GM23248 (cell line): ENCODE results near the gene MAN2B2.

ENCODE experiments used
- EZH2 ChIP-seq: fragments of 200-600 bp; sonication (generic); IDR thresholded peaks from 2 replicates; pipeline ENCODE4 v1.6.1; 2018; ENCODE audit warnings: antibody characterized with exemption, mild to moderate bottlenecking; ENCODE audit not compliant: insufficient read depth, poor library complexity, severe bottlenecking
- EZH2phosphoT487 ChIP-seq: fragments of 200-600 bp; sonication (generic); IDR thresholded peaks from 2 replicates; pipeline ENCODE4 v1.6.1; 2018; ENCODE audit warnings: antibody characterized with exemption, moderate library complexity, mild to moderate bottlenecking, low read depth; ENCODE audit not compliant: insufficient read depth

- no peak for TF ChIP-seq EZH2
- no peak for TF ChIP-seq EZH2phosphoT487
Observed at GRCh38 chr4:6586715-6587325, 11.8 kb downstream of the MAN2B2 start.
